ENCODE data around the gene VPS37B. TPM values are rescaled to one million over a fixed set of nuclear protein-coding genes. Genes with fewer than 3 reads are reported as not detected.
"Not testable (repeated sequence)": the region's sequence is repeated elsewhere in the genome, so short reads cannot be mapped to it uniquely, and the experiment has no call there.

Gene VPS37B
- 10 to 100 TPM; 33.4 to 36.8 TPM for total RNA-seq

- Mint-ChIP-seq H3K36me3 (peaks cover 6% of the 10 kb centered on the region), H3K4me3 (peak within 1 kb of the TSS; percentile 90), H3K9me3 (no peaks in the 10 kb centered on the region), H3K27ac (peak within 1 kb of the TSS; percentile 90), H3K4me1 (peaks cover 76% of the 10 kb centered on the region), H3K27me3 (no peaks in the 10 kb centered on the region)
- peak; percentile 51 for ATAC-seq (ENCODE audit: low read depth)
- POLR2A ChIA-PET = interaction anchor here (0.6 to 1.6 kb wide), 12 partner anchors 13 to 487 kb away, joined by 3 to 5 read pairs (median 3); partner anchors contain the start of genes MPHOSPH9, MTRFR and OGFOD2
- DNase-seq = peak; percentile 96
Observed at GRCh38 chr12:122895704-122896636, at the start of gene VPS37B. Gene VPS37B, minus strand, starts transcription at chr12:122896124. Its CDS starts 62 bp downstream, at chr12:122896062.

- H3K9me3 Mint-ChIP-seq = no peaks in the 10 kb centered on the region
- POLR2A ChIA-PET = interaction anchor here (0.7 to 1.5 kb wide), 4 partner anchors 22 to 214 kb away, joined by 3 to 7 read pairs (median 3); partner anchors contain the start of gene ABCB9
- peaks cover 22% of the 10 kb centered on the region for H3K4me1 Mint-ChIP-seq
- no peaks in the 10 kb centered on the region for H3K27me3 Mint-ChIP-seq
- ATAC-seq (ENCODE audit: low read depth) (no peak), DNase-seq (no peak)
- no peak overlapping the region for H3K27ac Mint-ChIP-seq
- H3K36me3 Mint-ChIP-seq = no peaks in the 10 kb centered on the region
- H3K4me3 Mint-ChIP-seq = no peak overlapping the region
Observed at GRCh38 chr12:122944605-122945592, 49.0 kb upstream of the VPS37B start.

DNA sequence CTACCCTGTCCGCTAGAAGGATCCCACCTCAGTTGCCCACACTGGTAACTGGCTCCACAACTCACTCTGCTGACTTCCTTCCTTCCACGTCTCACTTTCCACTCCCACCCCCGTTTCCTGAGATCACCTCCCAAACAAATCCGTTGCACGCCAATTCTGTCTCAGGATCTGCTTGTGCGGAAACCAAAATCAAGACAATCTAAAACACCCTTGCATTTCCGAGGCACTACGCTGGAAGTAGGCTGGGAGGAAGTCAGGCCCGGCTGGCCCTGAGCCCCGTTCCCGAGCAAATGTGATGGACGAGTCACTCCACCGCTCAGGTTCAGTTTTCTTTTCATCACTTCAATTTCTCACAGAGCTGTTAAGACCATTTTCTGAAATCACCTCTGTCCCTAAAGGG, 47.3 kb upstream of the VPS37B start:
- DNase-seq (no peak), ATAC-seq (ENCODE audit: low read depth) (no peak)
- Mint-ChIP-seq H3K27me3 (no peaks in the 10 kb centered on the region), H3K4me3 (no peak overlapping the region), H3K36me3 (no peaks in the 10 kb centered on the region), H3K9me3 (no peaks in the 10 kb centered on the region), H3K4me1 (peaks cover 22% of the 10 kb centered on the region), H3K27ac (peak overlapping the region; percentile 57)
- POLR2A ChIA-PET = interaction anchor here (1.0 kb wide), 1 partner anchor 41 kb away, joined by 3 read pairs; no protein-coding TSS in a partner anchor

DNA sequence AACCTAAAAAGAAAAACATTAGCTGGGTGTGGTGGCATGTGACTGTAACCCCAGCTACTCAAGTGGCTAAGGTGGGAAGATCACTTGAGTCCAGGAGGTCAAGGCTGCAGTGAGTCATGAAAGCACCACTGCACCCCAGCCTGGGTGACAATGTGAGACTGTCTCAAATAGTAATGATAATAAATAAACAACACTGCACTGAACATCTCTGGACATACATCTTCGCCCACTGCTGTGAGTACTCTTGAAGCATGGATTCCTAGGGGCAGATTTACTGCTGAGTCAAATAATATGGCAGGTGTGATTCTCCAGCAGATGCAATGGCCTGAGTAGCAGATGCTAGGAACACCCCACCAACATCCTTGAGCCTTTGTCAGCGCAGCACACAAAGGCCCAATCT, 46.7 kb upstream of the VPS37B start:
- H3K9me3 Mint-ChIP-seq = no peaks in the 10 kb centered on the region
- peaks cover 20% of the 10 kb centered on the region for H3K4me1 Mint-ChIP-seq
- no peaks in the 10 kb centered on the region for H3K36me3 Mint-ChIP-seq
- H3K27me3 Mint-ChIP-seq = no peaks in the 10 kb centered on the region
- ATAC-seq (ENCODE audit: low read depth) (no peak), DNase-seq (no peak)
- H3K4me3 Mint-ChIP-seq = no peak overlapping the region
- H3K27ac Mint-ChIP-seq = no peak overlapping the region
- POLR2A ChIA-PET = no interaction called here

- not testable (repeated sequence) for DNase-seq; H3K9me3 Mint-ChIP-seq; H3K4me3 Mint-ChIP-seq; H3K27ac Mint-ChIP-seq; H3K27me3 Mint-ChIP-seq; ATAC-seq (ENCODE audit: low read depth); H3K36me3 Mint-ChIP-seq
- POLR2A ChIA-PET = interaction anchor here (0.6 to 0.7 kb wide), 2 partner anchors 19 to 164 kb away, joined by 3 to 5 read pairs; no protein-coding TSS in a partner anchor
- H3K4me1 Mint-ChIP-seq = peaks cover 11% of the 10 kb centered on the region
Observed at GRCh38 chr12:122941351-122941750, 45.4 kb upstream of the VPS37B start.

DNA sequence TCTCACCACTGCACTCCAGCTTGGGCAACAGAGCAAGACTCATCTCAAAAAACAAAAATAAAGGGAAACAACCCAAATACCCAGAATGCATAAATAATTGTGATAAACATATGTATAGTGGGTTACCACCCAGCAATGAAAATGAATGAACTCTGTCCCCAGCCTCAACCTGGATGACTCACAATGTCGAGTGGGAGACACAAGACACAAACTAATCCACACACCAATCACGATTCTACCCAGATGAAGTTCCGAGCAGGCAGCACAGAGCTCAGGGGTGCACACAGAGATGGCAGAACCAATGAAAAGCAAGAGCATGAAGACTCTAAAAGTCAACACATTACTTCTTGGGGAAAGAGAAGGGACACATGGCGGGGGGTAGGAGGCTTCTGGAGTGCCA, 43.2 kb upstream of the VPS37B start:
- ATAC-seq (ENCODE audit: low read depth) (no peak), DNase-seq (no peak)
- H3K36me3 Mint-ChIP-seq = no peaks in the 10 kb centered on the region
- POLR2A ChIA-PET = no interaction called here
- H3K4me1 Mint-ChIP-seq = peaks cover 5% of the 10 kb centered on the region
- no peak overlapping the region for H3K27ac Mint-ChIP-seq
- H3K9me3 Mint-ChIP-seq = no peaks in the 10 kb centered on the region
- no peak overlapping the region for H3K4me3 Mint-ChIP-seq
- H3K27me3 Mint-ChIP-seq = no peaks in the 10 kb centered on the region

GRCh38 chr12:122937622-122938091, 41.7 kb upstream of the VPS37B start:
- Mint-ChIP-seq H3K4me3 (no peak overlapping the region), H3K9me3 (no peaks in the 10 kb centered on the region), H3K36me3 (no peaks in the 10 kb centered on the region), H3K27ac (no peak overlapping the region), H3K4me1 (peaks cover under 1% of the 10 kb centered on the region), H3K27me3 (no peaks in the 10 kb centered on the region)
- POLR2A ChIA-PET = no interaction called here
- no peak for ATAC-seq (ENCODE audit: low read depth)
- no peak for DNase-seq

DNA sequence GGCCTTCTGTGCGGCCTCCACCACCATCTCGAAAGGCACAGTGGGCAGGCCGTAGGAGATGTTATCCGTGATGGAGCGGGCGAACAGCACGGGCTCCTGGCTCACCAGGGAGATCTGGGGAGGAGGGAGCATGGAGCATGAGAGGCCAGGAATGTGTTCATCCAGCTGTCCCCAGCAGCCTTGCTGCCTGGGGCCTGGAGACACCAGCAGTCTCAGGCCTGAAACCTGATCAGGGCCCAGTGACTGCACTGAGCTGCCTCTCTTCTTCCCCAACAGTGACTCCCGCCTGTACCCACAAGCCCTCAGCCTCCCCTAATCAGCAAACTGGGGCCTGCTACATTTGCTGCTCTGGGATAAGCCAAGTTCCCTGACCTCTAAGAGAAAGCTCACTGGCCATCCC, 39.4 kb upstream of the VPS37B start:
- Mint-ChIP-seq H3K36me3 (peaks cover 1% of the 10 kb centered on the region), H3K4me3 (no peak overlapping the region), H3K27ac (peak overlapping the region; percentile 24), H3K4me1 (no peaks in the 10 kb centered on the region), H3K27me3 (no peaks in the 10 kb centered on the region), H3K9me3 (no peaks in the 10 kb centered on the region)
- no peak for DNase-seq
- no peak for ATAC-seq (ENCODE audit: low read depth)
- POLR2A ChIA-PET = no interaction called here

DNA sequence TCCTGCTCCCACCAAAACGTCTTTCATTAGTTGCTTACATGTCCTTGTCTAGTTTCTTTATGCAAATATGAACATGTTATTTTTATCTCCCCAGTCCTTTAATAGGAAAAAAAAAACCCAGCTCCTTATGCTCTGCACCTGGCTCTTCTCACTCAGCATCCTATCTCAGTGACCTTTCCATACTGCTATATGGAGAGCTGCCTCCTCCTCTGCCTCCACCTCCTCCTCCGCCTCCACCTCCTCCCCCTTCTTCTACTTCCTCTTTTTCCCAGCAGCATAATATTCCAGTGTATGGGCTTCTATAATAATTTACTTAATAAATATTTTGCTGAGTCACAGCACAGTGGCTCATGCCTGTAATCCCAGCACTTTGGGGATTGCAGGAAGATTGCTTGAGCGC, 38.8 kb upstream of the VPS37B start:
- Mint-ChIP-seq H3K36me3 (peaks cover 1% of the 10 kb centered on the region), H3K9me3 (no peaks in the 10 kb centered on the region), H3K27ac (no peak overlapping the region), H3K4me1 (no peaks in the 10 kb centered on the region), H3K4me3 (no peak overlapping the region), H3K27me3 (no peaks in the 10 kb centered on the region)
- ATAC-seq (ENCODE audit: low read depth) = no peak
- no peak for DNase-seq
- POLR2A ChIA-PET = no interaction called here

- no peaks in the 10 kb centered on the region for H3K9me3 Mint-ChIP-seq
- no peaks in the 10 kb centered on the region for H3K27me3 Mint-ChIP-seq
- no peak for DNase-seq
- H3K27ac Mint-ChIP-seq = no peak overlapping the region
- no peak for ATAC-seq (ENCODE audit: low read depth)
- peaks cover 15% of the 10 kb centered on the region for H3K4me1 Mint-ChIP-seq
- H3K36me3 Mint-ChIP-seq = peaks cover 1% of the 10 kb centered on the region
- H3K4me3 Mint-ChIP-seq = no peak overlapping the region
- POLR2A ChIA-PET = no interaction called here
Observed at GRCh38 chr12:122932207-122932606, 36.3 kb upstream of the VPS37B start.

DNA sequence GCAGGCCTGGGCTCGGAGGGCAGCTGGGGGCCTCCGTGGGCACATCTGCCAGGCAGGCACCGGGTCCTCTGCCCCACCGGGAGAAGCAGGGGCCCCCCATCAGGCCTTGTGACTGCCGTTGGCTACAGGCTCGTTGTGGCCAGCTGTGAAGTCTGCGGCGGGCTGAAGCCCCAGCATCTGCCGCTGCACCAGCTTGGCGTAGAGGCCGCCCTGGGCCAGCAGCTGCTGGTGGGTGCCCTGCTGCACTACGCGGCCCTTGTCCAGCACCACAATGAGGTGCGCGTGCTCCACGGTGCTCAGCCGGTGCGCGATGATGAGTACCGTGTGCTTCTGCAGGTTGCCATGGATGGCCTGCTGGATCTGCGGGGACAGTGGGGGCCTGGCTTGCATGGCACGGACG, 33.9 kb upstream of the VPS37B start:
- Mint-ChIP-seq H3K27ac (no peak overlapping the region), H3K4me1 (peaks cover 17% of the 10 kb centered on the region), H3K27me3 (no peaks in the 10 kb centered on the region), H3K36me3 (peaks cover 1% of the 10 kb centered on the region), H3K9me3 (no peaks in the 10 kb centered on the region), H3K4me3 (no peak overlapping the region)
- ATAC-seq (ENCODE audit: low read depth) = no peak
- POLR2A ChIA-PET = no interaction called here
- DNase-seq = no peak

DNA sequence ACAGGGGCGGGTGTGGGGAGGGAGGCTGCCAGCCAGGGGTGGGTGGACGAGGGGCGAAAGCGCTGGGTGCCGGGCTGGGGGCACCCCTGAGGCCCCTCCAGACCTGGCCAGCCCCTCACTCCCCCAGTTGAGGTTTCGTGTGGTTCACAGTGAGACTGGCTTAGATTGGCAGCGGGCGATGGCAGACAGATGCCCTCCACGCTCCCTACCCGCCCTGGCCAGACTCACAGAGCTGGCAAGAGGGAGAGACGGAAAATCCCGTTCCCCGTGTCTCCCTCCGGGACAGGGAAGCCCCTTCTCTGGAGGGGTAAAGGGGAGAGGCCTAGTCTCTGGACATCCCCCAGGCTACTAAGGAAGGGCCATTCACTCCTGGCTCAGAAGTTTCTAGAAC, 33.2 kb upstream of the VPS37B start:
- ATAC-seq (ENCODE audit: low read depth) = no peak
- Mint-ChIP-seq H3K36me3 (peaks cover 1% of the 10 kb centered on the region), H3K9me3 (no peaks in the 10 kb centered on the region), H3K4me1 (peaks cover 19% of the 10 kb centered on the region), H3K27ac (no peak overlapping the region), H3K4me3 (no peak overlapping the region), H3K27me3 (no peaks in the 10 kb centered on the region)
- DNase-seq = no peak
- POLR2A ChIA-PET = no interaction called here
